ENCODE results near the gene DGKI. TPM values are rescaled to one million over a fixed set of nuclear protein-coding genes. Genes with fewer than 3 reads are reported as not detected.
A peak's percentile ranks its signal among the peaks of the same experiment; 100 is the strongest.

Gene DGKI
- total and polyA plus RNA-seq, 4 donors = 0.03 to 1.5 (median 0.33) TPM

- H3K9me3 ChIP-seq (ENCODE audit: control insufficient read depth in 4 of 4, insufficient read depth in 3 of 4, low read length in 3 of 4) = peaks cover 0 to 2% (median 0%) of the 10 kb centered on the region in 4 donors
- no peak for TF ChIP-seq CTCF (IDR thresholded peaks at IDR 0.05; ENCODE audit: control extremely low read depth, extremely low read depth)
- no peak overlapping the region for H3K9ac ChIP-seq (ENCODE audit: insufficient read depth in 1 of 2, low read length in 2 of 2)
- WGBS, 2 donors = 57 to 69% methylated on average over 4 of the region's 4 CpGs
- H3K27me3 ChIP-seq (ENCODE audit: control insufficient read depth in 3 of 3, insufficient read depth in 3 of 3, low read length in 2 of 3) = no peaks in the 10 kb centered on the region
- ATAC-seq (ENCODE audit: insufficient read depth, low FRiP score) (no peak), DNase-seq (no peak)
- no peaks in the 10 kb centered on the region for H3K36me3 ChIP-seq (ENCODE audit: control insufficient read depth in 4 of 4, insufficient read depth in 4 of 4, low read length in 4 of 4)
- no peaks in the 10 kb centered on the region for H3K4me1 ChIP-seq (ENCODE audit: control insufficient read depth in 5 of 5, insufficient read depth in 5 of 5, low read length in 5 of 5)
- peak overlapping the region in 1 of 2 donors; percentile 14 for H3K27ac ChIP-seq (ENCODE audit: low read depth in 1 of 2, low read length in 1 of 2)
- no peak overlapping the region for H3K4me3 ChIP-seq
Measured at GRCh38 chr7:137462074-137462715, 384.6 kb downstream of the DGKI start.

- H3K36me3 ChIP-seq (ENCODE audit: control insufficient read depth in 4 of 4, insufficient read depth in 4 of 4, low read length in 4 of 4) = no peaks in the 10 kb centered on the region
- TF ChIP-seq CTCF (IDR thresholded peaks at IDR 0.05; ENCODE audit: control extremely low read depth, extremely low read depth) = no peak
- no peak overlapping the region for H3K9ac ChIP-seq (ENCODE audit: insufficient read depth in 1 of 2, low read length in 2 of 2)
- H3K4me1 ChIP-seq (ENCODE audit: control insufficient read depth in 5 of 5, insufficient read depth in 5 of 5, low read length in 5 of 5) = peaks cover 0 to 14% (median 5%) of the 10 kb centered on the region in 5 donors
- peaks cover 0 to 2% (median 0%) of the 10 kb centered on the region in 4 donors for H3K9me3 ChIP-seq (ENCODE audit: control insufficient read depth in 4 of 4, insufficient read depth in 3 of 4, low read length in 3 of 4)
- 90 to 92% methylated on average over 2 of the region's 2 CpGs for WGBS, 2 donors
- no peaks in the 10 kb centered on the region for H3K27me3 ChIP-seq (ENCODE audit: control insufficient read depth in 3 of 3, insufficient read depth in 3 of 3, low read length in 2 of 3)
- ATAC-seq (ENCODE audit: insufficient read depth, low FRiP score) = no peak
- no peak overlapping the region for H3K4me3 ChIP-seq
- DNase-seq = no peak
- H3K27ac ChIP-seq (ENCODE audit: low read depth in 1 of 2, low read length in 1 of 2) = no peak overlapping the region
Measured at GRCh38 chr7:137458399-137458798, 388.4 kb downstream of the DGKI start.

- DNase-seq (peak; percentile 83 to 96 (median 94)), ATAC-seq (ENCODE audit: insufficient read depth, low FRiP score) (no peak)
- H3K9ac ChIP-seq (ENCODE audit: insufficient read depth in 1 of 2, low read length in 2 of 2) = no peak overlapping the region
- H3K9me3 ChIP-seq (ENCODE audit: control insufficient read depth in 4 of 4, insufficient read depth in 3 of 4, low read length in 3 of 4) = no peaks in the 10 kb centered on the region
- H3K4me1 ChIP-seq (ENCODE audit: control insufficient read depth in 5 of 5, insufficient read depth in 5 of 5, low read length in 5 of 5) = peaks cover 0 to 14% (median 5%) of the 10 kb centered on the region in 5 donors
- no peaks in the 10 kb centered on the region for H3K36me3 ChIP-seq (ENCODE audit: control insufficient read depth in 4 of 4, insufficient read depth in 4 of 4, low read length in 4 of 4)
- H3K27me3 ChIP-seq (ENCODE audit: control insufficient read depth in 3 of 3, insufficient read depth in 3 of 3, low read length in 2 of 3) = no peaks in the 10 kb centered on the region
- 26 to 35% methylated on average over 6 of the region's 6 CpGs for WGBS, 2 donors
- no peak for TF ChIP-seq CTCF (IDR thresholded peaks at IDR 0.05; ENCODE audit: control extremely low read depth, extremely low read depth)
- no peak overlapping the region for H3K4me3 ChIP-seq
- H3K27ac ChIP-seq (ENCODE audit: low read depth in 1 of 2, low read length in 1 of 2) = no peak overlapping the region
Measured at GRCh38 chr7:137454767-137455166, 392.0 kb downstream of the DGKI start.

Measured in lung (tissue), 12 donors.